Measurements from ENCODE around the gene C16orf74.

Gene C16orf74

DNA sequence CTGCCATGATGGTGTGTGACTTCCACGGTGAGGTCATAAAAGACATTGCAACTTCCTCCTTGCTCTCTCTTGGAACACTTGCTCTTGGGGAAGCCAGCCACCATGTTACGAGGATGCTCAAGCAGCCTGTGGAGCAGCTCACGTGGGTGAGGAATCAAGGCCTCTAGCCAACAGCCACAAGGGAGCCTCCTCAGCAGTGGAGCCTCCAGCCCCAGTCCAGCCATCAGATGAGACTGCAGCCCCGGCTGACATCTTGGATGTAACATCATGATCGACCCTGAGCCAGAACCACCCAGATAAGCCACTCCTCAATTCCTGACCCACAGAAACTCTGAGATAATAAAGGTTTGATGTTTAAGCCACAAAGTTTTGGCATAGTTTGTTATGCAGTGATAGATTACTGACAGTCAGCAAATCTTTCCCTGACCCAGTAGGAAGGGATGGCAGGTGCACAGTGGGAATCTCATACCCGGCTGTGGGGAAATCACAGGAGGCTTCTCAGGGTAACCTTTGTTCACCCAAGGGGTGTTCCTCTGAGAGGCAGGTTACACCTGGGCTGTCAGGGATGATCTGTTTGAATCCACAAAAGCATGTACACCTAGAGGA, 38.8 kb downstream of the C16orf74 start:
- no peak overlapping the region for H4K91ac ChIP-seq (ENCODE audit: low read depth, low read length, poor library complexity)
- H2AK5ac ChIP-seq (ENCODE audit: low read depth, low read length): no peak overlapping the region
- H2BK12ac ChIP-seq (ENCODE audit: low read length): no peak overlapping the region
- H3K4ac ChIP-seq (ENCODE audit: low read length): no peak overlapping the region
- H3K27ac ChIP-seq (replicated peaks; ENCODE audit: low read length): no peak overlapping the region
- peaks cover 0 to 3% (median 0%) of the 10 kb centered on the region in 3 experiments for H3K27me3 ChIP-seq (ENCODE audit: control insufficient read depth in 3 of 3, insufficient read depth in 3 of 3, low read depth in 1 of 3, low read length in 3 of 3)
- no peak overlapping the region for H2AFZ ChIP-seq (ENCODE audit: low read length)
- H3K79me1 ChIP-seq (ENCODE audit: low read depth, low read length): no peaks in the 10 kb centered on the region
- H3K14ac ChIP-seq (ENCODE audit: low read length): no peak overlapping the region
- H2BK15ac ChIP-seq (ENCODE audit: low read length): no peak overlapping the region
- H3K36me3 ChIP-seq (replicated peaks in 1 of 2; ENCODE audit: control insufficient read depth in 2 of 2, insufficient read depth in 2 of 2, low read length in 2 of 2): no peaks in the 10 kb centered on the region
- no peak overlapping the region for H3K18ac ChIP-seq (ENCODE audit: low read length)
- no peak overlapping the region for H3K23ac ChIP-seq (ENCODE audit: low read depth, low read length, poor library complexity)
- H3K4me3 ChIP-seq (ENCODE audit: low read length in 2 of 2): no peak overlapping the region
- peaks cover 17 to 31% of the 10 kb centered on the region in 2 donors for H3K4me1 ChIP-seq (ENCODE audit: control insufficient read depth in 2 of 2, insufficient read depth in 1 of 2, low read depth in 1 of 2, low read length in 2 of 2)
- no peak overlapping the region for H4K8ac ChIP-seq (ENCODE audit: low read depth, low read length)
- no CpG with 5 or more reads among the region's 6 CpGs for WGBS, 2 donors (ENCODE audit: extremely low coverage in 2 of 2, insufficient read length in 2 of 2, insufficient replicate concordance in 1 of 2)
- no peak overlapping the region for H2BK120ac ChIP-seq (ENCODE audit: low read depth, low read length)
- peaks cover 5 to 9% of the 10 kb centered on the region in 2 donors for H3K9me3 ChIP-seq (replicated peaks in 1 of 2; ENCODE audit: control insufficient read depth in 2 of 2, insufficient read depth in 1 of 2, low read depth in 1 of 2, low read length in 2 of 2)
- no peak overlapping the region for H2BK5ac ChIP-seq (ENCODE audit: low read length)
- no peak for DNase-seq (ENCODE audit: low spot score)
- H3K4me2 ChIP-seq (ENCODE audit: insufficient read depth, low read length, poor library complexity, severe bottlenecking): no peak overlapping the region
- H3K9ac ChIP-seq (ENCODE audit: low read depth, low read length, poor library complexity): no peak overlapping the region

DNA sequence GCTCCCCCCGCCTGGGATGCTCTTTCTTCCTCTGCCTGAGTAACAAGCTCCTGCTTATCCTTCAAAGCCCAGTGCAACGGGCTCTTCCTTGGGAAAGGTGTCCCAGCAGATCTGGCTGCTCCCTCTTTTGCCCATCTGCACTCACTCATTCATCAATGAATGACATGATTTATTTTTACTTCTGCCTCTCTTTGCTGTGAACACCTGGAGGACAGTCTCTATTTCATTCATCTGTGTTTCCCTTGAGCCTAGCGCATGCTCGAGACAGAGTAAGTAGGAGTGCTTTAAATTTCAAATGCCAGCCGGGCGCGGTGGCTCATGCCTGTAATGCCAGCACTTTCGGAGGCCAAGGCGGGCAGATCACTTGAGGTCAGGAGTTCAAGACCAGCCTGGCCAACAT, 40.2 kb downstream of the C16orf74 start:
- Histone ChIP-seq H3K36me3 (replicated peaks in 1 of 2; ENCODE audit: control insufficient read depth in 2 of 2, insufficient read depth in 2 of 2, low read length in 2 of 2) (no peaks in the 10 kb centered on the region), H3K4me2 (ENCODE audit: insufficient read depth, low read length, poor library complexity, severe bottlenecking) (no peak overlapping the region), H4K91ac (ENCODE audit: low read depth, low read length, poor library complexity) (no peak overlapping the region), H3K27me3 (ENCODE audit: control insufficient read depth in 3 of 3, insufficient read depth in 3 of 3, low read depth in 1 of 3, low read length in 3 of 3) (peaks cover 0 to 3% (median 0%) of the 10 kb centered on the region in 3 experiments), H3K14ac (ENCODE audit: low read length) (no peak overlapping the region), H2BK5ac (ENCODE audit: low read length) (no peak overlapping the region), H3K4me1 (ENCODE audit: control insufficient read depth in 2 of 2, insufficient read depth in 1 of 2, low read depth in 1 of 2, low read length in 2 of 2) (peaks cover 11 to 18% of the 10 kb centered on the region in 2 donors), H2BK15ac (ENCODE audit: low read length) (no peak overlapping the region), H3K4ac (ENCODE audit: low read length) (no peak overlapping the region), H3K4me3 (ENCODE audit: low read length in 2 of 2) (no peak overlapping the region), H3K9me3 (replicated peaks in 1 of 2; ENCODE audit: control insufficient read depth in 2 of 2, insufficient read depth in 1 of 2, low read depth in 1 of 2, low read length in 2 of 2) (peaks cover 5 to 9% of the 10 kb centered on the region in 2 donors), H3K27ac (replicated peaks; ENCODE audit: low read length) (no peak overlapping the region), H2BK12ac (ENCODE audit: low read length) (no peak overlapping the region), H3K23ac (ENCODE audit: low read depth, low read length, poor library complexity) (no peak overlapping the region), H2AK5ac (ENCODE audit: low read depth, low read length) (peak overlapping the region; percentile 21), H3K9ac (ENCODE audit: low read depth, low read length, poor library complexity) (no peak overlapping the region), H3K79me1 (ENCODE audit: low read depth, low read length) (no peaks in the 10 kb centered on the region), H2AFZ (ENCODE audit: low read length) (peak overlapping the region; percentile 29), H3K18ac (ENCODE audit: low read length) (peak overlapping the region; percentile 62), H4K8ac (ENCODE audit: low read depth, low read length) (no peak overlapping the region), H2BK120ac (ENCODE audit: low read depth, low read length) (no peak overlapping the region)
- WGBS, 2 donors (ENCODE audit: extremely low coverage in 2 of 2, insufficient read length in 2 of 2, insufficient replicate concordance in 1 of 2): no CpG with 5 or more reads among the region's 9 CpGs
- no peak for DNase-seq (ENCODE audit: low spot score)

DNA sequence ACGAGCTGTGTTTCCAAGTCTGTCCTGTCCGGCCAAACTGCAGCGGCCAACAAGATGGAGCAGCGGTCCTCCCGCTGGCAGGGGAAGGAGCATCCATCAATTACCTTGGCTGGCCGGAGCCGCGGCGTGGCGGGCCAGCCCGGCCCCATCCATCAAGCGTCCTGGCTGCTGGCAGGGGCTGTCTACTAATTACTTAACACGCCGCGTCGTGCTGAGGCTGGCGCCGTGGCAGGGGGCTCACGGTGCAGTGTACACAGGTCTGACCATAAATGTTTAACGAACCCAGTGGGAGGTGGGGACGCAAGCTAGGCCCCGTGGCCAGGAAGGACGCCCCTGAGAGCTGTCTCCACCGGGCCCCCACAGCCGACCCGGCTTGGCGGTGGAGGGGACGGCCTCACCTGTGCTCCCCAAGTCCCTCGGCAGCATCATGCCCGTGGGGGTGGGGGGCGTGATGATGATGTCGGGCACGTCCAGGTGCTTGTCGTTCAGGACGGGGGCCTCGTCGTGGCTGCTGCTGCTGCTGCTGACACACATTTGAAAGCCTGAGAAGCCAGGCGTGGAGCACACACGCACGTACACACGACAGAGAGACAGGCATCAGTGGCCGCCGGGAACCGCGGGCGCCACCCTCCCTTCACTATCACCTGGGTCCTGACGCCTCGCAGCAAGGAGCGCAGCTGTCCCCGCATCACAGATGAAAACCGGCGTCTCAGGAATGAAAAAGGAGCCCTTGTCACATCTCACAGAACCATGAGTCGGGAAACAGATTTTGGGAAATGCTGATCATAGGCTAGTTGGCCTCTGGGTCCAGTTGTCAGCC, 40.9 kb downstream of the C16orf74 start:
- H3K4me2 ChIP-seq (ENCODE audit: insufficient read depth, low read length, poor library complexity, severe bottlenecking): no peak overlapping the region
- no peaks in the 10 kb centered on the region for H3K79me1 ChIP-seq (ENCODE audit: low read depth, low read length)
- no peak overlapping the region for H2BK5ac ChIP-seq (ENCODE audit: low read length)
- H2BK15ac ChIP-seq (ENCODE audit: low read length): no peak overlapping the region
- peak overlapping the region; percentile 32 for H3K9ac ChIP-seq (ENCODE audit: low read depth, low read length, poor library complexity)
- peak overlapping the region; percentile 76 for H2AK5ac ChIP-seq (ENCODE audit: low read depth, low read length)
- no peak overlapping the region for H3K27ac ChIP-seq (replicated peaks; ENCODE audit: low read length)
- no peak for DNase-seq (ENCODE audit: low spot score)
- peak overlapping the region; percentile 40 for H3K14ac ChIP-seq (ENCODE audit: low read length)
- no peak overlapping the region for H4K8ac ChIP-seq (ENCODE audit: low read depth, low read length)
- peak overlapping the region; percentile 68 for H3K23ac ChIP-seq (ENCODE audit: low read depth, low read length, poor library complexity)
- no CpG with 5 or more reads among the region's 53 CpGs for WGBS, 2 donors (ENCODE audit: extremely low coverage in 2 of 2, insufficient read length in 2 of 2, insufficient replicate concordance in 1 of 2)
- H3K4ac ChIP-seq (ENCODE audit: low read length): no peak overlapping the region
- peaks cover 5 to 11% of the 10 kb centered on the region in 2 donors for H3K4me1 ChIP-seq (ENCODE audit: control insufficient read depth in 2 of 2, insufficient read depth in 1 of 2, low read depth in 1 of 2, low read length in 2 of 2)
- H3K36me3 ChIP-seq (replicated peaks in 1 of 2; ENCODE audit: control insufficient read depth in 2 of 2, insufficient read depth in 2 of 2, low read length in 2 of 2): no peaks in the 10 kb centered on the region
- no peak overlapping the region for H3K4me3 ChIP-seq (ENCODE audit: low read length in 2 of 2)
- H2BK120ac ChIP-seq (ENCODE audit: low read depth, low read length): no peak overlapping the region
- no peaks in the 10 kb centered on the region for H3K27me3 ChIP-seq (ENCODE audit: control insufficient read depth in 3 of 3, insufficient read depth in 3 of 3, low read depth in 1 of 3, low read length in 3 of 3)
- H3K9me3 ChIP-seq (replicated peaks in 1 of 2; ENCODE audit: control insufficient read depth in 2 of 2, insufficient read depth in 1 of 2, low read depth in 1 of 2, low read length in 2 of 2): peaks cover 5 to 9% of the 10 kb centered on the region in 2 donors
- H3K18ac ChIP-seq (ENCODE audit: low read length): peak overlapping the region; percentile 73
- peak overlapping the region; percentile 51 for H2AFZ ChIP-seq (ENCODE audit: low read length)
- H2BK12ac ChIP-seq (ENCODE audit: low read length): peak overlapping the region; percentile 65
- H4K91ac ChIP-seq (ENCODE audit: low read depth, low read length, poor library complexity): no peak overlapping the region

DNA sequence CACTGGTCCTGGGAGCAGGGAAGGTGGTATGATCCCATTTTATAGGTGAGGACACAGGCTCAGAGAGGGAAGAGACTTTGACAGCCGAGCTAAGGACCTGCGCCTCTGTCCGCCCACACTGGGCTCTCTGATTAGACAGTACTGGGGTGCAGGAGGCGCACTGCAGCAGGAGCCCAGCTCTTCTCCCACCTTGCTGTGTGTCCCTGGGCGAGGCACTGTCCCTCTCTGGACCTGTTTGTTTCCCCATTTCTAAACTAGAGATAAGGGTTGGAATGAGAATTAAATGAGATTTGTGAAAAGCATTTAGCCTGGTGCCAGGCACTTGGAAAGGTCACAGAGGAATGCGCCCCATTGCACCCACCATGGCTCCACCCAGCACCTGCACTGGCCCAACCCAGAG, 42.6 kb downstream of the C16orf74 start:
- Histone ChIP-seq H3K27me3 (ENCODE audit: control insufficient read depth in 3 of 3, insufficient read depth in 3 of 3, low read depth in 1 of 3, low read length in 3 of 3) (no peaks in the 10 kb centered on the region), H2BK120ac (ENCODE audit: low read depth, low read length) (no peak overlapping the region), H2BK12ac (ENCODE audit: low read length) (no peak overlapping the region), H3K9me3 (replicated peaks in 1 of 2; ENCODE audit: control insufficient read depth in 2 of 2, insufficient read depth in 1 of 2, low read depth in 1 of 2, low read length in 2 of 2) (peaks cover 5 to 9% of the 10 kb centered on the region in 2 donors), H3K4me3 (ENCODE audit: low read length in 2 of 2) (no peak overlapping the region), H2BK5ac (ENCODE audit: low read length) (no peak overlapping the region), H3K36me3 (replicated peaks in 1 of 2; ENCODE audit: control insufficient read depth in 2 of 2, insufficient read depth in 2 of 2, low read length in 2 of 2) (no peaks in the 10 kb centered on the region), H3K4me1 (ENCODE audit: control insufficient read depth in 2 of 2, insufficient read depth in 1 of 2, low read depth in 1 of 2, low read length in 2 of 2) (peaks cover 5 to 11% of the 10 kb centered on the region in 2 donors), H2BK15ac (ENCODE audit: low read length) (no peak overlapping the region), H3K4ac (ENCODE audit: low read length) (no peak overlapping the region), H3K4me2 (ENCODE audit: insufficient read depth, low read length, poor library complexity, severe bottlenecking) (no peak overlapping the region), H3K18ac (ENCODE audit: low read length) (no peak overlapping the region), H3K14ac (ENCODE audit: low read length) (no peak overlapping the region), H3K79me1 (ENCODE audit: low read depth, low read length) (no peaks in the 10 kb centered on the region), H2AFZ (ENCODE audit: low read length) (no peak overlapping the region), H3K27ac (replicated peaks; ENCODE audit: low read length) (no peak overlapping the region), H2AK5ac (ENCODE audit: low read depth, low read length) (no peak overlapping the region), H4K8ac (ENCODE audit: low read depth, low read length) (no peak overlapping the region), H4K91ac (ENCODE audit: low read depth, low read length, poor library complexity) (no peak overlapping the region), H3K23ac (ENCODE audit: low read depth, low read length, poor library complexity) (no peak overlapping the region), H3K9ac (ENCODE audit: low read depth, low read length, poor library complexity) (no peak overlapping the region)
- DNase-seq (ENCODE audit: low spot score): no peak
- WGBS, 2 donors (ENCODE audit: extremely low coverage in 2 of 2, insufficient read length in 2 of 2, insufficient replicate concordance in 1 of 2): no CpG with 5 or more reads among the region's 6 CpGs
